ENCODE measurements around the gene ATG5.

DNA sequence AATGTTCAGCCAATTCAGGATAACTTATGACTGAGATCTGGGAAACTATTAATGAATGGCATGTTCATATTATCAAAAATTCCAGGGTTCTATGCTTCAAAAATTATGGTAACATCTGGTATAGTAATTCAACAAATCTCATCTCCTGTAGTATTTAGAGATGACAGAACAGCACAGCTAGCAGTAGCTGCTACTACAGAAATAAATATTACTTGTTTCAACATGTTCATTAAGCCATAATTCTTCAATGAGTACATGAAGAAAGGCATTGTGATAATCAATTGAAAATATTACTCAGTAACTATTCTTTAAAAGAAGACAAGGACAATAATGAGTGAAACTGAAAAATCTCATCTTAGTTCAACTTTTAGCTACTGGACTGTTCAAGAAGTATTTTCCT is 66.8 kb downstream of the ATG5 start:
- TF ChIP-seq GLIS3 (CRISPR knock-in tag; IDR thresholded peaks at IDR 0.05) = no peak
- TF ChIP-seq ZC3H10 (CRISPR knock-in tag; IDR thresholded peaks at IDR 0.05) = no peak
- TF ChIP-seq PPARA (CRISPR knock-in tag; IDR thresholded peaks at IDR 0.05; ENCODE audit: borderline replicate concordance) = no peak
- no peak for TF ChIP-seq RARB (CRISPR knock-in tag; IDR thresholded peaks at IDR 0.05)

Data from SK-N-SH treated with all-trans-retinoic acid at 6 μM for 48 hours (cell line).